Measurements from ENCODE around the gene ENO4.

DNA sequence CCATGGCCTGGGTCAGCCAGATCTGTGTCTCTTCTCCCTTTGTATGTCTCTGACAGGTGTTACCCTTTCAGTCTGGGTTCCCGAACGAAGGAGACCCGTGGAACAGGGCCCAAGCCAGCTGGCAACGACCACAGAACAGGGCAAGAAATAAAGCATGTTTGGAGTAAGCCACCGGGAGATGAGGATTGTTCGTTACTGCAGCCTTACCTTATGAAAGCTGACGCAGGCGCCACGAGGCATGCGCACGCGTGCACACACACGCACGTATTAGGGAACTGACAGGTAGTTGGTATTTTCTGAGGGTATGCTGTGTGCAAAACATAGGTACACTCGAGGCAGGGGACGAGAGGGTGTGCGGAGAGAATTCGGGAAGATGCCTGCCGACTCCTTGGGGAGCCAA, 46.4 kb upstream of the ENO4 start:
- TF ChIP-seq, protein P1, sequence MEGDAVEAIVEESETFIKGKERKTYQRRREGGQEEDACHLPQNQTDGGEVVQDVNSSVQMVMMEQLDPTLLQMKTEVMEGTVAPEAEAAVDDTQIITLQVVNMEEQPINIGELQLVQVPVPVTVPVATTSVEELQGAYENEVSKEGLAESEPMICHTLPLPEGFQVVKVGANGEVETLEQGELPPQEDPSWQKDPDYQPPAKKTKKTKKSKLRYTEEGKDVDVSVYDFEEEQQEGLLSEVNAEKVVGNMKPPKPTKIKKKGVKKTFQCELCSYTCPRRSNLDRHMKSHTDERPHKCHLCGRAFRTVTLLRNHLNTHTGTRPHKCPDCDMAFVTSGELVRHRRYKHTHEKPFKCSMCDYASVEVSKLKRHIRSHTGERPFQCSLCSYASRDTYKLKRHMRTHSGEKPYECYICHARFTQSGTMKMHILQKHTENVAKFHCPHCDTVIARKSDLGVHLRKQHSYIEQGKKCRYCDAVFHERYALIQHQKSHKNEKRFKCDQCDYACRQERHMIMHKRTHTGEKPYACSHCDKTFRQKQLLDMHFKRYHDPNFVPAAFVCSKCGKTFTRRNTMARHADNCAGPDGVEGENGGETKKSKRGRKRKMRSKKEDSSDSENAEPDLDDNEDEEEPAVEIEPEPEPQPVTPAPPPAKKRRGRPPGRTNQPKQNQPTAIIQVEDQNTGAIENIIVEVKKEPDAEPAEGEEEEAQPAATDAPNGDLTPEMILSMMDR (IDR thresholded peaks at IDR 0.05): no peak
- TF ChIP-seq POLR2AphosphoS5 (IDR thresholded peaks at IDR 0.05): no peak
